ENCODE results near the gene LIF.

LIF gene

DNA sequence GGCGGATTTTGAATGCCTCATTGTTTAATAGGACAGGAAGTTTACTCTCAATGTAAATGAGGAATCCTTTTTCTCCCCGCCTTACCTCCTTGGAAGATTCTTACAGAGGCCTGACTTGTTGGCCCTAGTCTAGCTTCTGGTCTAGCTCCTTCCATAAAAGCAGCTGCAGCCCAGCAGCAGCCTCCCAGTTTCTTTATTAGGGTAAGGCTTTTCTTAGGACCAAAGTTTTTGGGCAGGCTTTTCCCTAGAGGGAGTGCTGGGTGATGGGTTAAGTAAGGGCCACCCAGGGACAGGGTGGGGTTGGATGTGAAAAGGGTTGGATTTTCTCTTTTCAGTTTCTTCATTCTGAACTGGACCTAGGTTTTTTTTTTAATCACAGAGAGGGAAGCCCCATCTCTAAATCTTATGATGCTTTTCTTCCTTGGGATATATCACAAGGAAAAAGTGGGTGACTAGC, 49.7 kb downstream of the LIF start:
- Histone ChIP-seq H3K36me3 (no peaks in the 10 kb centered on the region), H3K9ac (no peak overlapping the region), H3K4me1 (peaks cover 31% of the 10 kb centered on the region), H4K20me1 (no peaks in the 10 kb centered on the region), H3K27ac (peak overlapping the region; percentile 53; the same call in 1 of the 2 replicates), H3K4me3 (no peak overlapping the region), H3K27me3 (no peaks in the 10 kb centered on the region), H3K4me2 (peak overlapping the region; percentile 72), H3K9me3 (no peaks in the 10 kb centered on the region)
- TF ChIP-seq Cebpa-rat (IDR thresholded peaks at IDR 0.05) = no peak

DNA sequence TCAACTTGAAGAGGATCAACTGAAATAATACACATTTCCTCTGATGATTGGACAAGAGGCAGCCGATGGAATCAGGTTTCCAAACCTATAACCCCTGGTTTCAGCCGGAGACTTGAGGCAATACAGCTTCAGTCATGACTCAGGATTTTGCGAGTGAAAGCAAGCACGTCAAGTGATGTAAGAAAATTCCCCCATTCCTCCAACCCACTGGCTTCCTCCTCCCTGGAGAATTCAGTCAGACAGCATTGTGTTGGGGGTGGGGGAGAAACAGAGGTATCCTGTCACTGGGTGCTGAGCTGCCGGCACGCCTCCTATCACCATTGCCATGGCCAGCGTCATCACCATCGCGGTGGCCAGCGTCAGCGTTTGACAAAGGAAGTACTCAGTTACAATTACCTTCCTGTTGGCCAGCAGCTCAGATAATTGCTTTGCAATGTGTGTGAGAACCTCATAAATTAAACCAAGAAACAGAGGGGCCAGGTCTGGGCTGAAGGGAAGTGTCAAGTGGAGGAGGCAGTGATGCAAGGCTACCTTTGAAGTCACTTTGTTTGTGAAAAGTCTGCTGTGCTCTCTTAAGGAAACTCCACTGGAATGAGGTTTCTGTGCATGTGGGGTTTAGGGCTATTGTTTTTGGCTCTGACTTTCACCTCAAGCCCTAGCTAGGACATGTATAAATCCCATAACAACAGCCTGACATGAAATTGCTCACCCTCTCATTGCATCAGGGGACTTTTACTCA, 50.2 kb downstream of the LIF start:
- no peaks in the 10 kb centered on the region for H3K27me3 ChIP-seq
- no peaks in the 10 kb centered on the region for H4K20me1 ChIP-seq
- peak overlapping the region; percentile 72 for H3K4me2 ChIP-seq
- peaks cover 31% of the 10 kb centered on the region for H3K4me1 ChIP-seq
- TF ChIP-seq Cebpa-rat (IDR thresholded peaks at IDR 0.05) = no peak
- no peaks in the 10 kb centered on the region for H3K9me3 ChIP-seq
- no peak overlapping the region for H3K9ac ChIP-seq
- H3K27ac ChIP-seq = peak overlapping the region; percentile 53; the same call in 1 of the 2 replicates
- no peak overlapping the region for H3K4me3 ChIP-seq
- H3K36me3 ChIP-seq = no peaks in the 10 kb centered on the region

DNA sequence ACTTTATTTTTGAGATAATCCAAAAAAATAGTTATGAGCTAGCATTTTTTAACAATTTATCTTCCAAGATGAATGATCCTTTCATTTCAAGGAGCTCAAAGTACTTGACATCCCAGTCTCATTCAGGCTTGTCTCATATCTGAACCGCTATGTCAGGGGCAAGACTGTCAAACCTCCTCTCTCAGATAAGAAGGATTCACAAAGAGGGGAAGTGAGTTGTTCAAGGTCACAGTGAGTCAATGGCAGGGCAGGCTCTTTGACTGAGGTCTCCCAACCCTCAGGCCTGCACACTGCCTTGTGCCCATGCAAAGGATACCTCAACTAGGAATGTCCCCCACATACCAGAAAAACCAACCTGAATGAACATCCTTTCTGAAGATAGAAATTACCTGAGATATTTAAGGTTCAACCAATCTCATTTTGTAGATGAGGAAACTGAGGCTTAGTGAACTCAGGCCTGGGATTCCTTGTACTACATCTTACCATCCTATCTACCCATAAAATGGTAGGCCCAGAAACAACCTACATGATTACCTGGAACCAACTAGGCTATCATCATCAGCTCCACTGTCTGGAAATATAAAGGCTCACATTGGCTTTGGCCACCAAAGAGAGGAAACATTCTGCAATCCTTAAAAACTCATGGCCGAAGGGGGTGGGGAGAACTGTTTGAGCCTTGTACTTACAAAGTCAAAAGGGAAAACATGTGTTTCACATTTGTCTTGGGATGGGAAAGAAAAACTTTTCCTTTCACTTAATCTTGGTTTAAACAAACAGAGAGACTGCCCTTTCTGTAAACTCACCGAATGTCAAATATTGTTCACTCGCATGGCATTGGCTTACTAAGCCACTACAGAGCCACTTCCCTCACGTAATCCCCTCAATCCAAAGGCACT, 51.1 kb downstream of the LIF start:
- no peak for TF ChIP-seq Cebpa-rat (IDR thresholded peaks at IDR 0.05)
- Histone ChIP-seq H4K20me1 (no peaks in the 10 kb centered on the region), H3K27ac (peak overlapping the region; percentile 53; the same call in 1 of the 2 replicates), H3K27me3 (no peaks in the 10 kb centered on the region), H3K4me2 (peak overlapping the region; percentile 72), H3K36me3 (no peaks in the 10 kb centered on the region), H3K9me3 (no peaks in the 10 kb centered on the region), H3K4me3 (no peak overlapping the region), H3K4me1 (peaks cover 35% of the 10 kb centered on the region), H3K9ac (no peak overlapping the region)

GRCh38 chr22:30193031-30193775, 53.4 kb downstream of the LIF start:
- no peak for TF ChIP-seq Cebpa-rat (IDR thresholded peaks at IDR 0.05)
- Histone ChIP-seq H3K27me3 (no peaks in the 10 kb centered on the region), H3K27ac (no peak overlapping the region), H3K9me3 (no peaks in the 10 kb centered on the region), H4K20me1 (no peaks in the 10 kb centered on the region), H3K4me2 (no peak overlapping the region), H3K4me3 (no peak overlapping the region), H3K36me3 (no peaks in the 10 kb centered on the region), H3K4me1 (peaks cover 39% of the 10 kb centered on the region), H3K9ac (no peak overlapping the region)

DNA sequence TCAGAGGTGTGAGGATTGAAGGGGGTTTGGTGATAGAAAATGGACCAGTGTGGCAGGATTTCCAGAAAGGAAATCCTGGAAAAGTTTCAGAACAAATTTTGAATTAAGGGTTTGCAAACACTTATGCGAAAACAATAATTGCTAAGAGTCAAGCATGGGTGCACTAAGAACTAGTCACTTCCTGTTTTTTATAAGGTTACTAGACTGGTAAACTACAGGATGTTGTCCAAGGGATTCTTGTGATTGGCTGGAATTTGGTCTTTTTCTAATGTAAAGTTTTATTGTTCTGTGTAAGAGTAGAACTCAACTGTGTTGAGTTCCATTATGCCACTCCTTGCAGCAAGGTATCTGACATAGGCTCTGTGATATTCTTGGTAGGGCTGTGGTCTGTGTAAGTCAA, 54.1 kb downstream of the LIF start:
- H3K4me1 ChIP-seq = peaks cover 38% of the 10 kb centered on the region
- H3K9ac ChIP-seq = no peak overlapping the region
- H3K9me3 ChIP-seq = no peaks in the 10 kb centered on the region
- no peaks in the 10 kb centered on the region for H3K36me3 ChIP-seq
- TF ChIP-seq Cebpa-rat (IDR thresholded peaks at IDR 0.05) = no peak
- H3K4me2 ChIP-seq = peak overlapping the region; percentile 8; the same call in 1 of the 2 replicates
- H3K27me3 ChIP-seq = no peaks in the 10 kb centered on the region
- no peak overlapping the region for H3K4me3 ChIP-seq
- no peaks in the 10 kb centered on the region for H4K20me1 ChIP-seq
- no peak overlapping the region for H3K27ac ChIP-seq

GRCh38 chr22:30191040-30191701, 55.4 kb downstream of the LIF start:
- TF ChIP-seq Cebpa-rat (IDR thresholded peaks at IDR 0.05) = no peak
- H3K9ac ChIP-seq = no peak overlapping the region

GRCh38 chr22:30190574-30190973, 56.0 kb downstream of the LIF start:
- H3K36me3 ChIP-seq = no peaks in the 10 kb centered on the region
- no peak overlapping the region for H3K4me3 ChIP-seq
- TF ChIP-seq Cebpa-rat (IDR thresholded peaks at IDR 0.05) = no peak
- no peaks in the 10 kb centered on the region for H4K20me1 ChIP-seq
- H3K9me3 ChIP-seq = no peaks in the 10 kb centered on the region
- H3K27ac ChIP-seq = no peak overlapping the region
- no peak overlapping the region for H3K4me2 ChIP-seq
- no peaks in the 10 kb centered on the region for H3K27me3 ChIP-seq
- no peak overlapping the region for H3K9ac ChIP-seq
- peaks cover 19% of the 10 kb centered on the region for H3K4me1 ChIP-seq

More at GRCh38 chr22:30191040-30191701, 55.4 kb downstream of the LIF start:
- Histone ChIP-seq H3K27me3 (no peaks in the 10 kb centered on the region), H3K9me3 (no peaks in the 10 kb centered on the region), H3K27ac (no peak overlapping the region), H3K4me2 (no peak overlapping the region), H4K20me1 (no peaks in the 10 kb centered on the region), H3K36me3 (no peaks in the 10 kb centered on the region), H3K4me1 (peaks cover 25% of the 10 kb centered on the region), H3K4me3 (no peak overlapping the region)
